ENCODE measurements around the gene CGNL1.

The CGNL1 gene

GRCh38 chr15:57358571-57358970 is 17.7 kb upstream of the CGNL1 start:
- H3K9ac ChIP-seq (ENCODE audit: low read depth, low read length, poor library complexity, severe bottlenecking), result no peak overlapping the region
- H3F3A ChIP-seq (ENCODE audit: low read depth), result no peaks in the 10 kb centered on the region
- TF ChIP-seq EZH2phosphoT487 (IDR thresholded peaks at IDR 0.05; ENCODE audit: borderline replicate concordance) (no peak), CTCF (conservative IDR thresholded peaks at IDR 0.05; ENCODE audit: low read length) (no peak)
- H3K9me2 ChIP-seq (replicated peaks; ENCODE audit: low read depth, low read length), result no peaks in the 10 kb centered on the region
- H3K4me1 ChIP-seq (ENCODE audit: insufficient read depth, low read length, poor library complexity, severe bottlenecking), result no peaks in the 10 kb centered on the region
- H4K20me1 ChIP-seq (ENCODE audit: insufficient read depth, low read length, poor library complexity, severe bottlenecking), result no peaks in the 10 kb centered on the region
- H3K27me3 ChIP-seq (ENCODE audit: insufficient read depth, low read length, poor library complexity, severe bottlenecking), result no peaks in the 10 kb centered on the region
- no peak overlapping the region for H3K4me3 ChIP-seq (ENCODE audit: low read length, poor library complexity, severe bottlenecking)
- no peak overlapping the region for H2AFZ ChIP-seq (ENCODE audit: low read length)
- no peaks in the 10 kb centered on the region for H3K79me2 ChIP-seq (ENCODE audit: insufficient read depth, low read length)
- H3K36me3 ChIP-seq (ENCODE audit: insufficient read depth, low read length), result no peaks in the 10 kb centered on the region
- no peak overlapping the region for H3K4me2 ChIP-seq (ENCODE audit: low read depth, low read length, poor library complexity, severe bottlenecking)
- H3K9me3 ChIP-seq (ENCODE audit: insufficient read depth, low read depth, low read length), result no peaks in the 10 kb centered on the region

GRCh38 chr15:57363661-57364060 is 12.6 kb upstream of the CGNL1 start:
- Histone ChIP-seq H3K79me2 (ENCODE audit: insufficient read depth, low read length) (no peaks in the 10 kb centered on the region), H3K4me2 (ENCODE audit: low read depth, low read length, poor library complexity, severe bottlenecking) (no peak overlapping the region), H4K20me1 (ENCODE audit: insufficient read depth, low read length, poor library complexity, severe bottlenecking) (no peaks in the 10 kb centered on the region), H3K9me2 (replicated peaks; ENCODE audit: low read depth, low read length) (no peaks in the 10 kb centered on the region), H3K27me3 (ENCODE audit: insufficient read depth, low read length, poor library complexity, severe bottlenecking) (no peaks in the 10 kb centered on the region), H2AFZ (ENCODE audit: low read length) (no peak overlapping the region), H3F3A (ENCODE audit: low read depth) (no peaks in the 10 kb centered on the region), H3K4me1 (ENCODE audit: insufficient read depth, low read length, poor library complexity, severe bottlenecking) (no peaks in the 10 kb centered on the region), H3K9me3 (ENCODE audit: insufficient read depth, low read depth, low read length) (no peaks in the 10 kb centered on the region), H3K9ac (ENCODE audit: low read depth, low read length, poor library complexity, severe bottlenecking) (no peak overlapping the region), H3K36me3 (ENCODE audit: insufficient read depth, low read length) (no peaks in the 10 kb centered on the region), H3K4me3 (ENCODE audit: low read length, poor library complexity, severe bottlenecking) (no peak overlapping the region)
- TF ChIP-seq EZH2phosphoT487 (IDR thresholded peaks at IDR 0.05; ENCODE audit: borderline replicate concordance) (no peak), CTCF (conservative IDR thresholded peaks at IDR 0.05; ENCODE audit: low read length) (no peak)

GRCh38 chr15:57364282-57365007 is 11.9 kb upstream of the CGNL1 start:
- Histone ChIP-seq H3K79me2 (ENCODE audit: insufficient read depth, low read length) (no peaks in the 10 kb centered on the region), H2AFZ (ENCODE audit: low read length) (no peak overlapping the region), H3K27me3 (ENCODE audit: insufficient read depth, low read length, poor library complexity, severe bottlenecking) (no peaks in the 10 kb centered on the region), H3F3A (ENCODE audit: low read depth) (no peaks in the 10 kb centered on the region), H3K9me2 (replicated peaks; ENCODE audit: low read depth, low read length) (no peaks in the 10 kb centered on the region), H3K9ac (ENCODE audit: low read depth, low read length, poor library complexity, severe bottlenecking) (no peak overlapping the region), H3K4me2 (ENCODE audit: low read depth, low read length, poor library complexity, severe bottlenecking) (no peak overlapping the region), H4K20me1 (ENCODE audit: insufficient read depth, low read length, poor library complexity, severe bottlenecking) (no peaks in the 10 kb centered on the region), H3K36me3 (ENCODE audit: insufficient read depth, low read length) (no peaks in the 10 kb centered on the region), H3K4me3 (ENCODE audit: low read length, poor library complexity, severe bottlenecking) (no peak overlapping the region), H3K4me1 (ENCODE audit: insufficient read depth, low read length, poor library complexity, severe bottlenecking) (no peaks in the 10 kb centered on the region), H3K9me3 (ENCODE audit: insufficient read depth, low read depth, low read length) (no peaks in the 10 kb centered on the region)
- TF ChIP-seq EZH2phosphoT487 (IDR thresholded peaks at IDR 0.05; ENCODE audit: borderline replicate concordance), result no peak
- 0 out of 2 replicates have a peak, but pooled peaks have one; percentile 18 for TF ChIP-seq CTCF (conservative IDR thresholded peaks at IDR 0.05; ENCODE audit: low read length)

All from Loucy (cell line).